CD4-positive, alpha-beta T cell treated with Interleukin-12 subunit alpha and Interleukin-12 subunit beta, for 1 hour (primary cell): Measurements from ENCODE around the gene TNFSF8.

Experiments
- DNase-seq: peaks from one replicate; pipeline ENCODE4 v3.0.0-alpha.2; 2020

Gene TNFSF8

GRCh38 chr9:114935119-114935518, 4.7 kb upstream of the TNFSF8 start:
- DNase-seq: no peak

- DNase-seq: no peak
These were observed 2.1 kb upstream of the TNFSF8 start for GRCh38 chr9:114932502-114932901.

GRCh38 chr9:114931407-114931806, 1.0 kb upstream of the TNFSF8 start:
- DNase-seq: no peak

- peak; percentile 58 for DNase-seq
These were observed 1.2 kb downstream of the TNFSF8 start for GRCh38 chr9:114929201-114929600.

- no peak for DNase-seq
These were observed 1.7 kb downstream of the TNFSF8 start for GRCh38 chr9:114928671-114929070.

- peak; percentile 22 for DNase-seq
These were observed 2.3 kb downstream of the TNFSF8 start for GRCh38 chr9:114928136-114928535.

GRCh38 chr9:114925672-114926071, 4.7 kb downstream of the TNFSF8 start:
- DNase-seq: no peak

DNA sequence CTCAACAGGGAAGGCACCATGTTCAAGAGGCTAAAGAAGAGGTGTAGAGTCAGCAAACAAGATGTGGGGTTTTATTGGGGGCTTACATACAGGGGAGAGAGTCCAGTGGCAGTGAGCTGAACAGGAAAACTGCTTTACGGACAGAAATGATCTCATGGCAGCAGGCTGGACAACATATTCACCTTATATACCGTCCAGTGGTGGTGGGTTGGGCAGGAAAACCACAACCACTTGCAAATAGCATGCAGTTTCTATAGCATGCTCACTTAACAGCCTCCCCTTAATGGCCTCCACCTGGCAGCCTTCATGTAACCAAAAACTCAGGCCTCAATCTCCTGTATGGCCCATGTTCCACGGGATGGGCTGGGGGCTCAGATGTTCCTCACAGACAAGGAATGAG, 5.4 kb downstream of the TNFSF8 start:
- DNase-seq: no peak

- DNase-seq: no peak
These were observed 6.1 kb downstream of the TNFSF8 start for GRCh38 chr9:114924327-114924726.

DNA sequence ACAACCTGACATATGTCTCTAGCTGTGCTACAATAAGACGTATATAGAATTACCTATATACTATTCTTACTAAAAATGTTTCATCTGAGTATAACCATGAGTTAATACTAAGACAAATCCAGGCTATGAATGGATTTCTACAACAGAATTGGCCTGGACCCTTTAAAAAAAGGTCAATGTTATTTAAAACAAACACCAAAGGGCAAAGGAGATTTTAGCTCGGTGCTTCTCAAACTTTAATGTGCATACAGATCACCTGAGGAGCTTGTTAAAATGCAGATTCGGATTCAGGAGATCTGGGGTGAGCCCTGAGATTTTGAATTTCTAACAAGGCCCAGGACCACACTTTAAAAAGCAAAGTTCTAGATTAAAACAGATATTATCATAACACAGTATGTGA, 6.5 kb downstream of the TNFSF8 start:
- DNase-seq: no peak

GRCh38 chr9:114921171-114921570, 9.2 kb downstream of the TNFSF8 start:
- no peak for DNase-seq

DNA sequence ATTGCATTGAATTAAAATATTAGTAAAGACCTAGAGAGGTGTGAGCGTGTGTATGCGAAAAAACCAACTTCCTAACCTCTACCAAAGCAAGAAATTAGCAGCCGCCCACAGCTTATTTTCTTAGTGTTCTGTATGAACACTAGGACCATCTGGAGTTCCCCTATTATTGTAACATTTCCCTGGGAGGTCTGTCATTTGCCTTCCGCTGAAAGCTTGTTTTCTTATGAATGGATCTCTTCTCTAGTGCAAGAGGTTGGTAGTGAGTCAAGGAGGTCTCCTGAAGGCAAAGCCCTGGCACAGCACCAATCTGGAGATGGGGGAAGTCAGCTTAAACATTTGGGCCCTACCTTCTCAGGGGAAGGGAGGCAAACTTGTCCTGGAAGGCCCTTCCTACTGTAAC, 10.8 kb downstream of the TNFSF8 start:
- DNase-seq: no peak

DNA sequence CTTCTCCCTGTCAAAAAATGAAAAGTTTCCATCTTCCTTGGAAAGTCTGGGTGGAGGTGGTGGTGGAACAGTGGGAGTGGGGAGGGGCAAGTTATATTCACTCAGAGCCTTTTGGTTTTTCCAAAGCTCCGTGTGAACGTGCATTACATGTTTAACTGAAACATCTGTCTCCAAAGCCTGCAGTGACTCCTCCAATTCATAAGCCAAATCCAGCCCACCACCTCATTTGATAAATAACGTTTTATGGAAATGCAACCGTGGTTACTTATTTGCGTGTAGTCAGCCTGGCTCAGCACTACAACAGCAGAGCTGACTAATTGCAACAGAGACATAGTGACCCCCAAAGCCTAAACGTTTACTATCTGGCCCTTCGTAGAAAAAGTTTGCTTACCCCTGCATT, 13.9 kb downstream of the TNFSF8 start:
- no peak for DNase-seq

DNA sequence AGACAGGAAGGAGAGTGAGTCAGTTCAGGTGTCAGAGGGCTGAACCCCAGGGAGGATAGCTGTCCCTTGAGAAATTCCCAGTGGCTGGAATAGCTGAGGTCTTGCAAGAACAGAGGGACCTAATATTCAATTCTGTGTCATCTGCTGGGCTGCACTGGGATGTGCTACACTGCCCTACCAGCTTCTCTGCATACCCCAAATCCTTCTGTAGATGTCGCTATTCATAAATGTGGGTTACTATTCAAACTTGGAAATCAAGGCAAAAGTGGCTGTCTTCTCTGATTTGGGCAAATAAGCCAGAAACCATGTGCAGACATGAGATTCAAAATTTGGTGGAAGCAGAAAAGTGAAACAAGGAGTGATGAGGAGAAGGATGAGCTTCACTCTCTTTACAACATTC, 16.3 kb downstream of the TNFSF8 start:
- no peak for DNase-seq

DNA sequence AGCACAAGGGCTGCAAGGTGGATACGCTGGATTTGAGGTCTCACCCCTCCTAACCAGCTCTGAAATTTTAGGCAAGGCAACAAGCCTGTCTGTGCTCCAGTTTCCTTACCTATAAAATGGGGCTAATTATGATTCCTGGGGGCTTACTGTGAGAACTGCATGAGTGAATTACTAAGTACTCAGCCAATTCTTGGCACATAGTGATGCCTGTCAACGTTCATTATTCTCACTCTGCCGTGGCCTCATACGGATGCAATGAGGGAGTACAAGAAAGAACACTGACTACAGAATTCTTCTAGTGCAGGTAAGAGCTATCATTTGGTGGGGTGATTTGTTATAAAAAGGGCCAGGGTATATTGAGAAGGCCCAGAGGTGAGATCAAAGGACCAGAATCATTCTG, 16.7 kb downstream of the TNFSF8 start:
- no peak for DNase-seq

DNA sequence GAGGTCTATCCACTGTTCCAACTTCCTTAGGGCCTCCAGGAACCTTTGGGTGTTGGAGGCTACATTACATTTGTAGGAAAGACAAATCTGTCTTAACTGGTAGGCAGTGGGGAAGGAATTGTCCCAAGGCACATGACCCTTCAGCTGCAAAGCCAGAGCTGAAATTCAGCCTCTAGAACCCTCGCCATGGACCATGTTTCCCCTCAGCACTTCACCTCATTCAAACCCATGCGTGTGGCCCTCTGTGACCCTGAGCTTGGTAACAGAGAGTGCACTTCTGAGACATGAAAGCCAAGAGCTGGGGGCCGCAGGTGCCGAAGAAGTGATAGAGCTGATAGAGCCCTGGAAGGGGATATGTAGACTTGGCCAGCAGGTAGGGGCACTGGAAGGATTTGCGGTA, 17.2 kb downstream of the TNFSF8 start:
- DNase-seq: no peak

DNA sequence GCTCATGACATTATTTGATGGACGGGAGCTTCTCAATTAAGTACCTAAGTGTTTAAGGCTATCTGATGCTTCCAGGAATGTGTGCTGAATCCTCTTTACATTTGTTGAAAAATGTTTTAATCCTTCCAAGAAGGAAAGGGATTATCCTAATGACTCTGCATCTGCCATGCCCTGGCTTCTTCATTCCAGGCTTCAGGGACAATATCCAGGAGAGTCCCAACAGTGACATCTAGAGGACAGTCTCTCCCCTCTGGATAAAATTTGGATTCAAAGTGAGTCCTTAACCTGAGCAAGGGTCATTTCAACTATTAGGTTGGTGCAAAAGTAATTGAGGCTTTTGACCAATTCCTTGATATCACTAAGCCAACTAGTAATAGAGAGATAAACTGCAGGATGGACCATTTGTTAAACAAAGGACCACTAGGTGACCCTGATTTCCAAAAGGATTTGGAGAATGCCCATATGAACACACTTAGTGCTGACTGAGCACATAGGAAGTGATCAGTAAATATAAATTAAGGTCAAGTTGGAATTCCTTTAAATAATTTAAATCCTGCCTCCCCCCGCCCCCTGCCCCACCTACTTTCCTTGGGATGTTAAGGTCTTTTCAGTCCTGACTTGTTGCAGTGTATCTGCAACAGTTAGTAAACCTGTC, 19.1 kb downstream of the TNFSF8 start:
- DNase-seq: no peak

DNA sequence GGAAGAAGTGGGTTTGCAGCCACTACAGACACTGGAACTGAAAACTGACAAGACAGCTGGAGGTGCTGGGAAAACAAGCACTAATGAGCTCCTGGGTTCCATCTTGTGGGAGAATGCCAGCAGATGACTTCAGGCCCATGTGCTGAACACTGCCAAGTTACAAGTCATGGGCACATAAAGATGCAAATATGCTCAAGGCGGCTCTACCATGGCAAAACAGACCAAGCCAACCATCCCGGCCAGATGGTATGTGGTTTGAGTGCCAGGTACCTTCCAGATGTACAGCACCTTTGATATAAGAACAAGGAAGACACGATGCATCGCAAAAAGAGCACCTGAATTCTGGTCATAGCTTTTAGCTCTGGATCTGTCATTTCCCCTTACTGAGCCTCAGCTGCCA, 19.9 kb downstream of the TNFSF8 start:
- no peak for DNase-seq

DNA sequence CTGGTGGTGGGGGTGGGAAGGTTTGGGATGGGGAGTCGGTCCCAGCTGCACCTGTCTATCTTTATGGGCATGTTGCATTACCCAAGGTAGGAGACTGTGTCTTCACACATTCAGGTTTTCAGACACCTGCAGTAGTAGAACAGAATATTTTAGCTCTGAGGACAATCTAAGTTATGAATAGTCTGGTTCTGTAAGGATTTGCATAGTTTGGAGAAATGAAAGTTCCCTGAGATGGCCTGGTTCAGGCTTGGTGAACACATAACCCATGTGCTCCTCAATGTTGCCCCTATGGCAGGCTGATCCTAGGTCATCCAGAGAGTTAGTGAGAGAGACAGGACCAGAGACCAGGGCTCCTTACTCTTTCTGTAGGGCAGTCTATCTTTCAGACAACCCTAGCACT, 20.7 kb downstream of the TNFSF8 start:
- DNase-seq: no peak

GRCh38 chr9:114908805-114909448, 21.5 kb downstream of the TNFSF8 start:
- no peak for DNase-seq

DNA sequence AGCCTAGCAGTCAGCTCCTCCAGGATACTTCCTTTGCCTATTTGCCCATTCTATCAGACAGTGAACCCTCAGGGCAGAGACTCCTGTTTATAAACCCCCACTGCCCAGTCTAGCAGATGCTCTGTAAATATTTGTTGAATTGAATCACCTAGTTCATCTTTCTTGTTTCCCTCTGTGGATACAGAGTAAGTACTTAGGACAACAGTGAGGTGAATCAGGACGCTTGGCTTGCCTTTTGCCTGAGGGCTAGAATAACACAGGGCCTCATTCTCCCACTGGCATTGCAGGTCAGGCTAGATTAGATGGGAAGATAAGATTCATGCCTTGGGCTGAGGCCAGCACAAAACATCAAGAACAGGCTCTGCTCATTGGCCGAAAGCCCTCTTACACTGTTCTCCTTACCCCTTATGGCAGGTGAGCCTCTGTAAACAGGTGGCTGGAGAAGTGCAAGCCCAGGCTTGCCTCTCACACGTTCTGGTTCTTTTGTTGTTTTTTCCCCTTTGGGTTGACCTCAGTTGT, 22.2 kb downstream of the TNFSF8 start:
- DNase-seq: peak; percentile 20

DNA sequence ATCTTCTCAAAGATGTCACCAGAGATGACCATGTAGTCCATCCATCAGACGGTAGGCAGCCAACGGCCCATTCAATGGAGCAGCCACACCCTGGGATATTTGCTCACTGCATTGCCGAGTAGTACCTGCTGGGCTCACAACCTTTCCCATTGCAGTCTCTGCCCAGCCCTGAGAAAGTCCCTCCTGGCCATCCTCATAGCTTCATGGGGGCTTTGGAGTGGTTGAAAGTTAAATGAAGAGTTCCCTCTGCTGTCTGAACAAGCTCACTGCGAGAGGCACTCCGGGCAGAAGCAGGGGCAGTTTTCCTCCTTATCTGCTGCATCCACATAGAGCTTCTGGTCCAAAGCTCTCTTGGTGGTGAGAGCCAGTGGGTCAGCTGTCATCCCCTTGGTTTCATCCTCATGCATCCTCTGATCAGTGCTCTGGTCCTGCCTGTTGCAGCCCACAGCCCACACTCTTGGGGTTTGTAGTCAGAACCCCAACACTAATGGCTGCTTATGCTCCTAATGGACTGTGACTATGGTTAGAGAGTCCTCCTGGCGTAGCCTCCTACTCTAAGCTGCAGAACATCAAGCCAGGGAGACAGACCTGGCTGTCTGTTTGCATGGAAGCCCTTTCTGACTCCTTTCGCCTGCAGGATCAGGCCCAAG, 23.3 kb downstream of the TNFSF8 start:
- DNase-seq: peak; percentile 47

- no peak for DNase-seq
These were observed 25.0 kb downstream of the TNFSF8 start for GRCh38 chr9:114905170-114905940.
